IMR-90 (cell line): ENCODE data around the gene GH2. TPM values are rescaled to one million over a fixed set of nuclear protein-coding genes. Genes with fewer than 3 reads are reported as not detected.
"Not testable (repeated sequence)": the region's sequence is repeated elsewhere in the genome, so short reads cannot be mapped to it uniquely, and the experiment has no call there.

Experiments
- ATAC-seq: fragments of 200-7000 bp; cut with Tn5 transposase; 2 replicates; pipeline ENCODE4 v1.9.1; 2020; ENCODE audit warnings: low read depth, mild to moderate bottlenecking, moderate library complexity
- BruUV-seq: library from RNA; stranded (reverse); fragments of 400-500 nt; replicated peaks from 2 replicates; lab custom pipeline; 2021; lab: Mats Ljungman, UMichigan
- CTCF ChIA-PET: fragments of 300-600 bp; formaldehyde crosslinking; extraction: SDS; loops from one replicate; lab custom pipeline; 2021; ENCODE audit warnings: antibody characterized with exemption; lab: Yijun Ruan, JAX
- POLR2A ChIA-PET: fragments of 300-600 bp; sonication (Branson Sonifier 250); formaldehyde crosslinking; loops from one replicate; lab custom pipeline; 2022; ENCODE audit warnings: antibody characterized with exemption; ENCODE audit not compliant: unreplicated experiment; lab: Charles Lee
- DNase-seq: peaks from one replicate; pipeline ENCODE4 v3.0.0; 2013
- H2AFZ ChIP-seq: replicated peaks from 2 replicates; pipeline ENCODE3; 2013; ENCODE audit warnings: low read length, mild to moderate bottlenecking; ENCODE audit not compliant: poor library complexity
- H2AK5ac ChIP-seq: 2 replicates; pipeline ENCODE4 v1.6.1; 2013; ENCODE audit warnings: low read depth, low read length, inconsistent platforms
- H2AK9ac ChIP-seq: replicated peaks from 2 replicates; pipeline ENCODE3; 2013; ENCODE audit warnings: mild to moderate bottlenecking, low read depth, low read length, moderate library complexity; ENCODE audit not compliant: poor library complexity
- H2BK120ac ChIP-seq: 2 replicates; pipeline ENCODE4 v1.6.1; 2013; ENCODE audit warnings: low read depth, low read length, inconsistent platforms
- H2BK15ac ChIP-seq: 3 replicates; pipeline ENCODE4 v1.6.1; 2013; ENCODE audit warnings: low read depth, low read length, inconsistent platforms
- H2BK20ac ChIP-seq: 2 replicates; pipeline ENCODE4 v1.6.1; 2013; ENCODE audit warnings: low read depth, mild to moderate bottlenecking, inconsistent platforms, low read length, moderate library complexity
- H2BK5ac ChIP-seq: 2 replicates; pipeline ENCODE4 v1.6.1; 2013; ENCODE audit warnings: mild to moderate bottlenecking, low read depth, low read length, inconsistent platforms; ENCODE audit not compliant: poor library complexity, severe bottlenecking
- H3K14ac ChIP-seq: replicated peaks from 2 replicates; pipeline ENCODE4 v1.6.1; 2013; ENCODE audit warnings: low read depth, low read length, inconsistent platforms
- H3K18ac ChIP-seq: 2 replicates; pipeline ENCODE4 v1.6.1; 2013; ENCODE audit warnings: low read depth, low read length, control low read depth
- H3K23ac ChIP-seq: 2 replicates; pipeline ENCODE4 v1.6.1; 2013; ENCODE audit warnings: low read depth, low read length, inconsistent platforms
- H3K27ac ChIP-seq: 2 replicates; pipeline ENCODE4 v1.5.1; 2013; ENCODE audit warnings: mild to moderate bottlenecking, control low read depth, low read length; ENCODE audit not compliant: insufficient read depth
- H3K27me3 ChIP-seq: 2 replicates; pipeline ENCODE4 v1.6.1; 2013; ENCODE audit warnings: low read length; ENCODE audit not compliant: control insufficient read depth, insufficient read depth
- H3K36me3 ChIP-seq: 2 replicates; pipeline ENCODE4 v1.6.1; 2013; ENCODE audit warnings: low read length, mixed read lengths; ENCODE audit not compliant: control insufficient read depth, insufficient read depth
- H3K4ac ChIP-seq: 2 replicates; pipeline ENCODE4 v1.6.1; 2013; ENCODE audit warnings: low read depth, low read length, inconsistent platforms
- H3K4me1 ChIP-seq: 2 replicates; pipeline ENCODE4 v1.6.1; 2013; ENCODE audit warnings: low read length, mixed read lengths; ENCODE audit not compliant: control insufficient read depth, insufficient read depth
- H3K4me2 ChIP-seq: 2 replicates; pipeline ENCODE4 v1.6.1; 2013; ENCODE audit warnings: low read depth, mild to moderate bottlenecking, control low read depth, low read length, moderate library complexity
- H3K4me3 ChIP-seq: 2 replicates; pipeline ENCODE4 v1.5.1; 2013; ENCODE audit warnings: low read depth, mild to moderate bottlenecking, control low read depth, low read length, moderate library complexity; ENCODE audit not compliant: insufficient read depth
- H3K56ac ChIP-seq: 2 replicates; pipeline ENCODE4 v1.6.1; 2013; ENCODE audit warnings: low read length, inconsistent platforms; ENCODE audit not compliant: insufficient read depth; ENCODE audit errors: extremely low read depth
- H3K79me1 ChIP-seq, 2 experiments: 2 replicates each; pipeline ENCODE4 v1.6.1; 2013; ENCODE audit warnings: low read length in 2 of 2, inconsistent platforms in 1 of 2, low read depth in 1 of 2
- H3K9ac ChIP-seq: 2 replicates; pipeline ENCODE4 v1.6.1; 2013; ENCODE audit warnings: low read depth, low read length, control low read depth
- H3K9me1 ChIP-seq: 2 replicates; pipeline ENCODE4 v1.6.1; 2013; ENCODE audit warnings: low read length, inconsistent platforms; ENCODE audit not compliant: insufficient read depth
- H3K9me3 ChIP-seq: 2 replicates; pipeline ENCODE4 v1.6.1; 2013; ENCODE audit warnings: low read length; ENCODE audit not compliant: control insufficient read depth, insufficient read depth
- H4K20me1 ChIP-seq: 2 replicates; pipeline ENCODE4 v1.6.1; 2013; ENCODE audit warnings: low read length, inconsistent platforms; ENCODE audit not compliant: insufficient read depth
- H4K5ac ChIP-seq: 2 replicates; pipeline ENCODE4 v1.6.1; 2013; ENCODE audit warnings: mild to moderate bottlenecking, low read depth, low read length, control low read depth
- H4K8ac ChIP-seq, 2 experiments: 2 replicates each; pipeline ENCODE4 v1.6.1; 2013; ENCODE audit warnings: low read depth in 2 of 2, low read length in 2 of 2, control low read depth in 1 of 2, inconsistent platforms in 1 of 2
- H4K91ac ChIP-seq: 2 replicates; pipeline ENCODE4 v1.6.1; 2013; ENCODE audit warnings: low read depth, low read length, inconsistent platforms; ENCODE audit not compliant: insufficient read depth
- WGBS, 2 experiments: methylation state at CpG; one replicate each; pipeline versions ENCODE4 v1.1.5 to v1.1.7; 2013; ENCODE audit warnings: missing lambda C conversion rate in 2 of 2; ENCODE audit not compliant: insufficient read length in 1 of 2; ENCODE audit errors: extremely low coverage in 2 of 2; 5-methylcytosine and 5-hydroxymethylcytosine counted together
- dilution Hi-C: fragments of 300-500 bp; cut with HindIII; formaldehyde crosslinking; loops from one replicate; pipeline ENCODE4 v1.14.3; 2018; ENCODE audit warnings: low sequenced_read_pairs; ENCODE audit not compliant: unreplicated experiment
- in situ Hi-C: fragments of 300-500 bp; cut with MboI; formaldehyde crosslinking; loops from 3 replicates; pipeline ENCODE4 v1.14.3; 2019; ENCODE audit warnings: low sequenced_read_pairs, inconsistent platforms, mixed read lengths
- intact Hi-C: fragments of 100-400 bp; cut with micrococcal nuclease; formaldehyde crosslinking; loops from 2 replicates; pipeline ENCODE4 v1.10.0; 2022
- polyA plus RNA-seq, 3 experiments: library from polyadenylated mRNA; depleted of rRNA; stranded (reverse); fragments of >200 nt; gene quantifications; 2 replicates each; pipeline ENCODE4 v1.2.3, GENCODE V29; 2012; ENCODE audit warnings: low replicate concordance in 1 of 3
- total RNA-seq: library from RNA; depleted of rRNA; stranded (reverse); fragments of >200 nt; gene quantifications from 2 replicates; pipeline ENCODE4 v1.2.3, GENCODE V29; 2012

The GH2 gene
- total and polyA plus RNA-seq, 2 of the 4 experiments (the other 2 are of a cell fraction), result not detected

DNA sequence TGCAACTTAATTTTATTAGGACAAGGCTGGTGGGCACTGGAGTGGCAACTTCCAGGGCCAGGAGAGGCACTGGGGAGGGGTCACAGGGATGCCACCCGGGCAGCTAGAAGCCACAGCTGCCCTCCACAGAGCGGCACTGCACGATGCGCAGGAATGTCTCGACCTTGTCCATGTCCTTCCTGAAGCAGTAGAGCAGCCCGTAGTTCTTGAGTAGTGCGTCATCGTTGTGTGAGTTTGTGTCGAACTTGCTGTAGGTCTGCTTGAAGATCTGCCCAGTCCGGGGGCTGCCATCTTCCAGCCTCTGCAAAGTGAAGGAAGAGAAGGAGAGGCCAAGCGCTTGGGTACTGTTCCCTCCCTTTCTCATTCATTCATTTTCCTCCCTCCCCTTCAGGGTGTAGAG, 35.5 kb upstream of the GH2 start:
- H3K4me3 ChIP-seq, dilution Hi-C loops, H2AK9ac ChIP-seq, H3K4ac ChIP-seq, H3K9me1 ChIP-seq, H2AFZ ChIP-seq, H3K14ac ChIP-seq, DNase-seq, CTCF ChIA-PET, H3K79me1 ChIP-seq, H2AK5ac ChIP-seq, H2BK15ac ChIP-seq, H4K8ac ChIP-seq, H3K9ac ChIP-seq, POLR2A ChIA-PET, H3K27ac ChIP-seq, H4K5ac ChIP-seq, H2BK120ac ChIP-seq, H3K18ac ChIP-seq, H3K9me3 ChIP-seq, ATAC-seq, H3K4me1 ChIP-seq, H4K20me1 ChIP-seq, H4K91ac ChIP-seq, H3K56ac ChIP-seq, H2BK20ac ChIP-seq, H2BK5ac ChIP-seq, BruUV-seq, H3K4me2 ChIP-seq, H3K36me3 ChIP-seq, H3K23ac ChIP-seq: not testable (repeated sequence)
- peaks cover 36% of the 10 kb centered on the region for H3K27me3 ChIP-seq
- WGBS, 2 experiments, result no CpG with 5 or more reads among the region's 11 CpGs
- intact Hi-C loops, result loop anchor here (10.0 kb wide), 1 partner anchor 368 kb away; no protein-coding TSS in a partner anchor
- in situ Hi-C loops, result loop anchor here (5.0 to 10.0 kb wide), 3 partner anchors 108 to 368 kb away; partner anchors contain the start of genes ERN1 and ICAM2
